Natural killer cell (primary cell): ENCODE results near the gene FBXL16. TPM values are rescaled to one million over a fixed set of nuclear protein-coding genes. Genes with fewer than 3 reads are reported as not detected.
A peak's percentile ranks its signal among the peaks of the same experiment; 100 is the strongest.

ENCODE experiments used
- ATAC-seq, 3 donors: fragments of 150-1000 bp in 2 of 3; fragments of 200-7000 bp in 1 of 3; cut with Tn5 transposase; 1 replicate in 1 of 3; 2 replicates in 2 of 3; pipeline ENCODE4 v1.10.0; 2021; ENCODE audit warnings: mild to moderate bottlenecking in 2 of 3, moderate library complexity in 2 of 3
- DNase-seq, 2 donors: peaks; one replicate each; pipeline versions ENCODE4 v3.0.0 to v3.0.0-alpha.2; 2013 to 2021; ENCODE audit warnings: mixed read lengths in 1 of 2
- H3K27ac ChIP-seq: one replicate; pipeline ENCODE4 v1.5.1; 2013; ENCODE audit warnings: mild to moderate bottlenecking, low read length
- H3K27me3 ChIP-seq: one replicate; pipeline ENCODE4 v1.6.1; 2013; ENCODE audit warnings: low read length; ENCODE audit not compliant: control insufficient read depth, insufficient read depth
- H3K36me3 ChIP-seq: one replicate; pipeline ENCODE4 v1.6.1; 2013; ENCODE audit warnings: low read length; ENCODE audit not compliant: control insufficient read depth, insufficient read depth
- H3K4me1 ChIP-seq: one replicate; pipeline ENCODE4 v1.6.1; 2013; ENCODE audit warnings: low read length; ENCODE audit not compliant: control insufficient read depth, insufficient read depth
- H3K4me3 ChIP-seq: one replicate; pipeline ENCODE4 v1.5.1; 2013; ENCODE audit warnings: low read length
- H3K9me3 ChIP-seq: one replicate; pipeline ENCODE4 v1.6.1; 2013; ENCODE audit warnings: low read length; ENCODE audit not compliant: control insufficient read depth, insufficient read depth
- H3K27ac Mint-ChIP-seq, 2 donors: one replicate each; pipeline ENCODE4 v1.8.0; 2022; ENCODE audit warnings: mild to moderate bottlenecking in 2 of 2, mixed read lengths in 2 of 2, moderate library complexity in 1 of 2
- H3K27me3 Mint-ChIP-seq, 2 donors: one replicate each; pipeline ENCODE4 v1.8.0; 2022; ENCODE audit warnings: low read depth in 2 of 2, mixed read lengths in 2 of 2
- H3K36me3 Mint-ChIP-seq: one replicate; pipeline ENCODE4 v1.8.0; 2022; ENCODE audit warnings: mixed read lengths
- H3K4me1 Mint-ChIP-seq, 2 donors: one replicate each; pipeline ENCODE4 v1.8.0; 2022; ENCODE audit warnings: mixed read lengths in 2 of 2
- H3K4me3 Mint-ChIP-seq: one replicate; pipeline ENCODE4 v1.8.0; 2022; ENCODE audit warnings: mild to moderate bottlenecking, moderate library complexity, mixed read lengths
- H3K9me3 Mint-ChIP-seq, 2 donors: one replicate each; pipeline ENCODE4 v1.8.0; 2022; ENCODE audit warnings: mixed read lengths in 2 of 2
- CTCF ChIP-seq: fragments of 200-600 bp; IDR thresholded peaks from one replicate; pipeline ENCODE4 v1.8.0; 2022; ENCODE audit warnings: antibody characterized with exemption
- WGBS: methylation state at CpG from one replicate; pipeline ENCODE4 v1.1.7; 2013; ENCODE audit warnings: missing lambda C conversion rate; ENCODE audit not compliant: insufficient coverage; 5-methylcytosine and 5-hydroxymethylcytosine counted together
- intact Hi-C: fragments of 100-400 bp; cut with micrococcal nuclease; formaldehyde crosslinking; loops from one replicate; pipeline ENCODE4 v1.14.2; 2022
- total RNA-seq, 4 donors: library from RNA; stranded (reverse); fragments of 120-200 nt in 1 of 4; gene quantifications; one replicate each; pipeline versions ENCODE4 v1.2.3 to v1.2.4, GENCODE V29; 2013 to 2022

FBXL16 gene
- total RNA-seq, 3 donors from 2014 or later (not counting 1 experiment from before 2014, with no cell fraction given) = 0.48 to 0.79 TPM; not detected in 1

GRCh38 chr16:662597-662996 lies 43.0 kb downstream of the FBXL16 start:
- Mint-ChIP-seq H3K27ac (no peak overlapping the region), H3K4me3 (no peak overlapping the region), H3K36me3 (no peaks in the 10 kb centered on the region), H3K9me3 (no peaks in the 10 kb centered on the region), H3K27me3 (no peaks in the 10 kb centered on the region), H3K4me1 (peaks cover 4 to 15% of the 10 kb centered on the region in 2 donors)
- intact Hi-C loops = loop anchor here (5.0 kb wide), 1 partner anchor 270 kb away; no protein-coding TSS in a partner anchor
- H3K9me3 ChIP-seq = no peaks in the 10 kb centered on the region
- no peaks in the 10 kb centered on the region for H3K27me3 ChIP-seq
- H3K4me3 ChIP-seq = no peak overlapping the region
- ATAC-seq (no peak), DNase-seq (no peak)
- WGBS = 93% methylated on average over 21 of the region's 21 CpGs
- no peaks in the 10 kb centered on the region for H3K36me3 ChIP-seq
- TF ChIP-seq CTCF = no peak
- H3K4me1 ChIP-seq = peaks cover 27% of the 10 kb centered on the region
- no peak overlapping the region for H3K27ac ChIP-seq

GRCh38 chr16:662095-662494 lies 43.5 kb downstream of the FBXL16 start:
- H3K4me3 ChIP-seq = no peak overlapping the region
- no peak overlapping the region for H3K27ac Mint-ChIP-seq
- no peaks in the 10 kb centered on the region for H3K9me3 Mint-ChIP-seq
- H3K27ac ChIP-seq = no peak overlapping the region
- WGBS = 96% methylated on average over 19 of the region's 19 CpGs
- ATAC-seq (no peak), DNase-seq (no peak)
- intact Hi-C loops = loop anchor here (5.0 kb wide), 1 partner anchor 270 kb away; no protein-coding TSS in a partner anchor
- no peaks in the 10 kb centered on the region for H3K36me3 ChIP-seq
- H3K4me1 ChIP-seq = peaks cover 22% of the 10 kb centered on the region
- no peaks in the 10 kb centered on the region for H3K27me3 ChIP-seq
- TF ChIP-seq CTCF = no peak
- H3K4me1 Mint-ChIP-seq = peaks cover 4 to 13% of the 10 kb centered on the region in 2 donors
- H3K27me3 Mint-ChIP-seq = no peaks in the 10 kb centered on the region
- no peaks in the 10 kb centered on the region for H3K36me3 Mint-ChIP-seq
- H3K9me3 ChIP-seq = no peaks in the 10 kb centered on the region
- H3K4me3 Mint-ChIP-seq = no peak overlapping the region

- H3K9me3 ChIP-seq = no peaks in the 10 kb centered on the region
- WGBS = 63% methylated on average over 34 of the region's 35 CpGs
- Mint-ChIP-seq H3K9me3 (no peaks in the 10 kb centered on the region), H3K4me1 (peaks cover 4 to 13% of the 10 kb centered on the region in 2 donors), H3K27me3 (no peaks in the 10 kb centered on the region), H3K4me3 (peak overlapping the region; percentile 53), H3K27ac (peak overlapping the region; percentile 29 to 59), H3K36me3 (no peaks in the 10 kb centered on the region)
- no peaks in the 10 kb centered on the region for H3K27me3 ChIP-seq
- peak overlapping the region; percentile 19 for H3K27ac ChIP-seq
- no peak overlapping the region for H3K4me3 ChIP-seq
- no peaks in the 10 kb centered on the region for H3K36me3 ChIP-seq
- H3K4me1 ChIP-seq = peaks cover 18% of the 10 kb centered on the region
- ATAC-seq (peak in 1 of 3 donors; percentile 2), DNase-seq (no peak)
- intact Hi-C loops = loop anchor here (5.0 kb wide), 1 partner anchor 269 kb away; no protein-coding TSS in a partner anchor
- TF ChIP-seq CTCF = peak; percentile 21
These were observed 44.3 kb downstream of the FBXL16 start for GRCh38 chr16:661184-661821.
